ENCODE data around the gene CTNNA2. TPM values are rescaled to one million over a fixed set of nuclear protein-coding genes. Genes with fewer than 3 reads are reported as not detected.

CTNNA2 gene
- total and polyA plus RNA-seq, 12 donors = 0.09 to 0.57 (median 0.15) TPM; not detected in 9

DNA sequence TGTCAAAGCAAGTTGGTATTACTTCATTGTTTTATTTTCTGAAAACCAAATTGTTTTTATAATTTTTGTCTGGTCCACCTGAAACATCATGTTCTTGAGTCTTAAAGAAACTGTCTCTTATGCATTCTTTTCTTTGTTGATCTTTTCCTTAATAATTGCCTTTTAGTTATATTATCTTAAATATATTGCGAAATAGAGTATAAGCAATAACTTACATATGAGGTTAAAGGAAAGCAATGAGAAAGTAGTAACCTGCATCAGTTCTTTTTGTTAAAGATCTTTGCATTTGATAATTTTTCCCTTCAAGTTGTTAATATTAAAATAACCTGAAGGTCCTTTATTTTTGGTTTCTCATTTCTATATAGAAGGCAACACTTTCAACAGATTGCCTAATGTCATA is 315.0 kb downstream of the CTNNA2 start:
- DNase-seq (no peak), ATAC-seq (no peak)
- H3K36me3 ChIP-seq = no peaks in the 10 kb centered on the region
- TF ChIP-seq, protein P1, sequence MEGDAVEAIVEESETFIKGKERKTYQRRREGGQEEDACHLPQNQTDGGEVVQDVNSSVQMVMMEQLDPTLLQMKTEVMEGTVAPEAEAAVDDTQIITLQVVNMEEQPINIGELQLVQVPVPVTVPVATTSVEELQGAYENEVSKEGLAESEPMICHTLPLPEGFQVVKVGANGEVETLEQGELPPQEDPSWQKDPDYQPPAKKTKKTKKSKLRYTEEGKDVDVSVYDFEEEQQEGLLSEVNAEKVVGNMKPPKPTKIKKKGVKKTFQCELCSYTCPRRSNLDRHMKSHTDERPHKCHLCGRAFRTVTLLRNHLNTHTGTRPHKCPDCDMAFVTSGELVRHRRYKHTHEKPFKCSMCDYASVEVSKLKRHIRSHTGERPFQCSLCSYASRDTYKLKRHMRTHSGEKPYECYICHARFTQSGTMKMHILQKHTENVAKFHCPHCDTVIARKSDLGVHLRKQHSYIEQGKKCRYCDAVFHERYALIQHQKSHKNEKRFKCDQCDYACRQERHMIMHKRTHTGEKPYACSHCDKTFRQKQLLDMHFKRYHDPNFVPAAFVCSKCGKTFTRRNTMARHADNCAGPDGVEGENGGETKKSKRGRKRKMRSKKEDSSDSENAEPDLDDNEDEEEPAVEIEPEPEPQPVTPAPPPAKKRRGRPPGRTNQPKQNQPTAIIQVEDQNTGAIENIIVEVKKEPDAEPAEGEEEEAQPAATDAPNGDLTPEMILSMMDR (IDR thresholded peaks at IDR 0.05) = no peak
- intact Hi-C loops (cut with DNase I) = no loop called here
- H3K27ac ChIP-seq = no peak overlapping the region
- no peak overlapping the region for H3K4me3 ChIP-seq
- no peaks in the 10 kb centered on the region for H3K9me3 ChIP-seq
- 96% methylated on average over 1 of the region's 1 CpG for WGBS, 2 donors
- no peaks in the 10 kb centered on the region for H3K27me3 ChIP-seq
- H3K4me1 ChIP-seq = no peaks in the 10 kb centered on the region

GRCh38 chr2:79830501-79830900 is 317.6 kb downstream of the CTNNA2 start:
- ATAC-seq (no peak), DNase-seq (no peak)
- WGBS, 2 donors = 78 to 80% methylated on average over 7 of the region's 7 CpGs
- TF ChIP-seq, protein P1 (IDR thresholded peaks at IDR 0.05) = no peak
- H3K4me3 ChIP-seq = no peak overlapping the region
- H3K36me3 ChIP-seq = no peaks in the 10 kb centered on the region
- intact Hi-C loops (cut with DNase I) = no loop called here
- H3K27me3 ChIP-seq = no peaks in the 10 kb centered on the region
- no peaks in the 10 kb centered on the region for H3K4me1 ChIP-seq
- H3K27ac ChIP-seq = no peak overlapping the region
- no peaks in the 10 kb centered on the region for H3K9me3 ChIP-seq

DNA sequence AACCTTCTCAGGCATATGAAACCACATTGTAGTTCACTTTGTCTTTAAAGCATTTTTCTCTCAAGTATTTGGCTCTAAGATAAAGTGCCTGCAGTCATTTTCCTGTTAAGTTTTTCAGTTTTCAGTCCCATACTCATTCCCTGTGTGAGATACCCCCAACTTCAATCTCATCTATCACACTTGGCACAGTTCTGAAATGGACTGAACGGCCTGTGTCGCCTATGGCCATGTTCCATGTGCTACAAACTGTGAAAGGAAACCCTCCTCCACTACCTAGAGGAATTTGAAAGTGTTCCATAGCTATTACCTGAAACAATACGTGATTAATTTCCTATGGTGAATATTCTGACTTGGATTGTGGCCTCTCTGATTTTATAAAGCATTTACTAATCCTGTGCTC is 319.1 kb downstream of the CTNNA2 start:
- no peak overlapping the region for H3K4me3 ChIP-seq
- no peaks in the 10 kb centered on the region for H3K9me3 ChIP-seq
- TF ChIP-seq, protein P1 (IDR thresholded peaks at IDR 0.05) = no peak
- H3K36me3 ChIP-seq = no peaks in the 10 kb centered on the region
- H3K4me1 ChIP-seq = no peaks in the 10 kb centered on the region
- no peaks in the 10 kb centered on the region for H3K27me3 ChIP-seq
- no peak overlapping the region for H3K27ac ChIP-seq
- ATAC-seq (no peak), DNase-seq (no peak)
- intact Hi-C loops (cut with DNase I) = no loop called here
- WGBS, 2 donors = 34 to 42% methylated on average over 3 of the region's 3 CpGs

- H3K4me3 ChIP-seq = no peak overlapping the region
- intact Hi-C loops (cut with DNase I) = no loop called here
- 56 to 63% methylated on average over 6 of the region's 6 CpGs for WGBS, 2 donors
- H3K9me3 ChIP-seq = no peaks in the 10 kb centered on the region
- ATAC-seq (no peak), DNase-seq (no peak)
- no peaks in the 10 kb centered on the region for H3K4me1 ChIP-seq
- H3K27me3 ChIP-seq = no peaks in the 10 kb centered on the region
- H3K36me3 ChIP-seq = no peaks in the 10 kb centered on the region
- H3K27ac ChIP-seq = no peak overlapping the region
- TF ChIP-seq, protein P1 (IDR thresholded peaks at IDR 0.05) = no peak
Measured at GRCh38 chr2:79832511-79833234, 319.8 kb downstream of the CTNNA2 start.

All from heart right ventricle (tissue), 16 donors.